Keratinocyte (primary cell): Measurements from ENCODE around the gene PKNOX2. TPM values are rescaled to one million over a fixed set of nuclear protein-coding genes. Genes with fewer than 3 reads are reported as not detected.

ENCODE experiments used
- DNase-seq: peaks from one replicate; pipeline ENCODE4 v3.0.0-alpha.2; 2011; ENCODE audit warnings: low read depth, missing footprints, low spot score
- FAIRE-seq: peaks from 2 replicates; lab custom pipeline; 2011; peaks lifted over from hg19 to GRCh38; lab: Jason Lieb, UNC
- H2AFZ ChIP-seq: 2 replicates; pipeline ENCODE4 v1.6.0; 2012; ENCODE audit warnings: low read length, control low read depth, inconsistent platforms; ENCODE audit not compliant: control insufficient read depth
- H3K27ac ChIP-seq: 2 replicates; pipeline ENCODE4 v1.5.1; 2011; ENCODE audit warnings: low read length; ENCODE audit not compliant: control insufficient read depth, insufficient read depth
- H3K27me3 ChIP-seq: 3 replicates; pipeline ENCODE4 v1.6.0; 2011; ENCODE audit warnings: low read length; ENCODE audit not compliant: control insufficient read depth, insufficient read depth; ENCODE audit errors: extremely low read depth
- H3K36me3 ChIP-seq, 2 experiments: 2 replicates in 1 of 2; 3 replicates in 1 of 2; pipeline ENCODE4 v1.5.1; 2011; ENCODE audit warnings: low read length in 2 of 2, mild to moderate bottlenecking in 1 of 2; ENCODE audit not compliant: control insufficient read depth in 2 of 2, insufficient read depth in 2 of 2; ENCODE audit errors: extremely low read depth in 1 of 2
- H3K4me1 ChIP-seq: 3 replicates; pipeline ENCODE4 v1.5.1; 2011; ENCODE audit warnings: low read length; ENCODE audit not compliant: control insufficient read depth, insufficient read depth; ENCODE audit errors: extremely low read depth
- H3K4me2 ChIP-seq: 3 replicates; pipeline ENCODE4 v1.6.0; 2011; ENCODE audit warnings: low read depth, low read length; ENCODE audit not compliant: control insufficient read depth, insufficient read depth; ENCODE audit errors: extremely low read depth
- H3K4me3 ChIP-seq, 3 experiments: fragments of 200-600 bp in 1 of 3; sonication (generic) in 1 of 3; 2 replicates in 2 of 3; 3 replicates in 1 of 3; pipeline ENCODE4 v1.5.1; 2011 to 2016; ENCODE audit warnings: low read length in 3 of 3, mild to moderate bottlenecking in 3 of 3, control low read depth in 2 of 3, inconsistent platforms in 1 of 3, low read depth in 1 of 3, mixed read lengths in 1 of 3, mixed run types in 1 of 3, moderate library complexity in 1 of 3; ENCODE audit not compliant: control insufficient read depth in 2 of 3, insufficient read depth in 2 of 3; ENCODE audit errors: extremely low read depth in 1 of 3
- H3K79me2 ChIP-seq: 2 replicates; pipeline ENCODE4 v1.6.0; 2012; ENCODE audit warnings: low read length; ENCODE audit not compliant: control insufficient read depth, insufficient read depth
- H3K9ac ChIP-seq: 3 replicates; pipeline ENCODE4 v1.6.0; 2011; ENCODE audit warnings: low read length; ENCODE audit not compliant: control insufficient read depth, insufficient read depth; ENCODE audit errors: extremely low read depth
- H3K9me1 ChIP-seq: 3 replicates; pipeline ENCODE4 v1.6.0; 2011; ENCODE audit warnings: low read length; ENCODE audit not compliant: control insufficient read depth, insufficient read depth; ENCODE audit errors: extremely low read depth
- H3K9me3 ChIP-seq: 2 replicates; pipeline ENCODE4 v1.5.1; 2012; ENCODE audit warnings: low read depth, low read length; ENCODE audit not compliant: control insufficient read depth
- H4K20me1 ChIP-seq: 3 replicates; pipeline ENCODE4 v1.6.0; 2011; ENCODE audit warnings: low read length; ENCODE audit not compliant: control insufficient read depth, insufficient read depth; ENCODE audit errors: extremely low read depth
- CTCF ChIP-seq, 3 experiments: IDR thresholded peaks in 1 of 3; conservative IDR thresholded peaks in 1 of 3; optimal IDR thresholded peaks in 1 of 3; 2 replicates in 2 of 3; 3 replicates in 1 of 3; pipeline versions ENCODE3 to v1.5.1; 2011; ENCODE audit warnings: low read length in 3 of 3, mild to moderate bottlenecking in 3 of 3, moderate library complexity in 2 of 3, control low read depth in 1 of 3, inconsistent platforms in 1 of 3; ENCODE audit not compliant: insufficient read depth in 2 of 3; ENCODE audit errors: extremely low read depth in 1 of 3
- EZH2 ChIP-seq: IDR thresholded peaks from one replicate; pipeline ENCODE4 v1.6.1; 2012; ENCODE audit warnings: inconsistent platforms, mild to moderate bottlenecking, low read length, moderate library complexity
- dilution Hi-C: fragments of 300-500 bp; cut with MboI; formaldehyde crosslinking; loops from one replicate; pipeline ENCODE4 v1.7.0; 2020; ENCODE audit warnings: low sequenced_read_pairs; ENCODE audit not compliant: extremely low pct_ligation_motif_present
- polyA plus RNA-seq, 5 experiments: library from polyadenylated mRNA; depleted of rRNA in 3 of 5; stranded (reverse) in 3 of 5; stranded (forward) in 1 of 5; unstranded in 1 of 5; fragments of >200 nt; gene quantifications; 1 replicate in 1 of 5; 2 replicates in 3 of 5; 3 replicates in 1 of 5; pipeline versions ENCODE4 v1.2.1 to v1.2.3, GENCODE V29; 2011 to 2012; ENCODE audit warnings: missing spikeins in 2 of 5, low read depth in 1 of 5, low replicate concordance in 1 of 5

Gene PKNOX2
- polyA plus RNA-seq, 1 donor (not counting 4 experiments of a cell fraction or from before 2014, with no cell fraction given): 0.05 TPM

GRCh38 chr11:125274774-125275173, 110.2 kb downstream of the PKNOX2 start:
- FAIRE-seq (no peak), DNase-seq (no peak)
- no peak overlapping the region for H3K27ac ChIP-seq
- no peak for TF ChIP-seq EZH2
- TF ChIP-seq CTCF (optimal IDR thresholded peaks at IDR 0.05 in 1 of 3, IDR thresholded peaks at IDR 0.05 in 1 of 3, conservative IDR thresholded peaks at IDR 0.05 in 1 of 3; ENCODE audit: extremely low read depth in 1 of 3, insufficient read depth in 2 of 3, low read length in 3 of 3): no peak
- H3K27me3 ChIP-seq: peaks cover 8% of the 10 kb centered on the region
- no peaks in the 10 kb centered on the region for H3K9me1 ChIP-seq
- H3K9me3 ChIP-seq: no peaks in the 10 kb centered on the region
- no peak overlapping the region for H3K4me2 ChIP-seq
- H4K20me1 ChIP-seq: no peaks in the 10 kb centered on the region
- H3K4me1 ChIP-seq: no peaks in the 10 kb centered on the region
- dilution Hi-C loops: no loop called here
- no peak overlapping the region for H2AFZ ChIP-seq
- no peaks in the 10 kb centered on the region for H3K36me3 ChIP-seq
- H3K4me3 ChIP-seq: no peak overlapping the region
- no peak overlapping the region for H3K9ac ChIP-seq
- no peaks in the 10 kb centered on the region for H3K79me2 ChIP-seq

DNA sequence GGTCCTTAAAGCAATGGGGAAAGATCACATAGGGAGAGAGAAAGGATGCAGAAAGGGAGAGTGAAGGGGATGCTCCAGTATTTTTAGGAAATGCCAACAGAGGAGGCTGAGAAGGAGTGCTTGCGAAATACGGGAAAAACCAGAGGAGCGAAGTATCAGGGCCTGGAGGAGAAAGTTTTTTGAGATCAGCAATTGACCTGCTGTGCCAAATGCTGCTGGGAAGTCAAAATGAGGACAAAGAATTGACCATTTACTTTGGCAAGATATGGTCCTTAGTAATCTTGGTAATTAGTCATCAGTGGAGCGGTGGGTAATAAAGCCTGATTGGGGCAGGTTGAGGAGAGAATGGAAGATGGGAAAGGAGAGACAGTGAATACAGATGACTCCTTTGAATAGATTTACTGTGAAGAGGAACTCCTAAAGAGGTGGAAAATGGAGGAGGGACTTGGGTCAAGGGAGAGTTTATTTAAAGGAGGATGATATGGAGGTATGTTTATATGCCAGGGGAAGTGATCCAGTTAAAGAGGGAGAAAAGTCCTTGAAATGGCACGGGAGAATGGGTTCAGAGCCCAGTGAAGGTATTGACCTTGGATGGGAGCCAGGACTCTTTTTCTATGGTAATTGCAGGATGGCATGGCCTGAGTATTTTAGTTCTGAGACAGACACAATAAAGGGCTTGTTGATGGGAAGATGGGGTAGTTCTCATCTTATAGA, 111.5 kb downstream of the PKNOX2 start:
- no peak overlapping the region for H3K4me2 ChIP-seq
- H3K9me1 ChIP-seq: no peaks in the 10 kb centered on the region
- no peaks in the 10 kb centered on the region for H4K20me1 ChIP-seq
- FAIRE-seq (no peak), DNase-seq (no peak)
- TF ChIP-seq CTCF (optimal IDR thresholded peaks at IDR 0.05 in 1 of 3, IDR thresholded peaks at IDR 0.05 in 1 of 3, conservative IDR thresholded peaks at IDR 0.05 in 1 of 3; ENCODE audit: extremely low read depth in 1 of 3, insufficient read depth in 2 of 3, low read length in 3 of 3) (no peak), EZH2 (no peak)
- no peak overlapping the region for H3K9ac ChIP-seq
- H3K79me2 ChIP-seq: no peaks in the 10 kb centered on the region
- H2AFZ ChIP-seq: no peak overlapping the region
- H3K27ac ChIP-seq: no peak overlapping the region
- peaks cover 8% of the 10 kb centered on the region for H3K27me3 ChIP-seq
- H3K9me3 ChIP-seq: no peaks in the 10 kb centered on the region
- no peaks in the 10 kb centered on the region for H3K4me1 ChIP-seq
- no peak overlapping the region for H3K4me3 ChIP-seq
- dilution Hi-C loops: no loop called here
- no peaks in the 10 kb centered on the region for H3K36me3 ChIP-seq
